ENCODE data around the gene CYFIP1.
"Not testable (repeated sequence)": the region's sequence is repeated elsewhere in the genome, so short reads cannot be mapped to it uniquely, and the experiment has no call there.

Gene CYFIP1

GRCh38 chr15:22980189-22981050, at the start of gene CYFIP1:
Gene CYFIP1 (minus strand): TSS chr15:22980368. CDS start chr15:22947285, 33,083 bp downstream.
- DNase-seq (ENCODE audit: low read depth) = peak; percentile 89

- DNase-seq (ENCODE audit: low read depth) = no peak
Measured at GRCh38 chr15:23026218-23026617, 46.0 kb upstream of the CYFIP1 start.

GRCh38 chr15:23022156-23022555, 42.0 kb upstream of the CYFIP1 start:
- no peak for DNase-seq (ENCODE audit: low read depth)

GRCh38 chr15:23014394-23015000, 34.3 kb upstream of the CYFIP1 start:
- no peak for DNase-seq (ENCODE audit: low read depth)

- DNase-seq (ENCODE audit: low read depth) = no peak
Measured at GRCh38 chr15:23013681-23014080, 33.5 kb upstream of the CYFIP1 start.

- not testable (repeated sequence) for DNase-seq (ENCODE audit: low read depth)
Measured at GRCh38 chr15:23012616-23013015, 32.4 kb upstream of the CYFIP1 start.

GRCh38 chr15:23003736-23004135, 23.6 kb upstream of the CYFIP1 start:
- DNase-seq (ENCODE audit: low read depth) = no peak

- no peak for DNase-seq (ENCODE audit: low read depth)
Measured at GRCh38 chr15:23002920-23003319, 22.8 kb upstream of the CYFIP1 start.

- no peak for DNase-seq (ENCODE audit: low read depth)
Measured at GRCh38 chr15:22995795-22996194, 15.6 kb upstream of the CYFIP1 start.

- no peak for DNase-seq (ENCODE audit: low read depth)
Measured at GRCh38 chr15:22992024-22992326, 11.8 kb upstream of the CYFIP1 start.

- DNase-seq (ENCODE audit: low read depth) = no peak
Measured at GRCh38 chr15:22989576-22990477, 9.7 kb upstream of the CYFIP1 start.

GRCh38 chr15:22988811-22989210, 8.6 kb upstream of the CYFIP1 start:
- DNase-seq (ENCODE audit: low read depth) = no peak

- DNase-seq (ENCODE audit: low read depth) = not testable (repeated sequence)
Measured at GRCh38 chr15:22981931-22982330, 1.8 kb upstream of the CYFIP1 start.

- no peak for DNase-seq (ENCODE audit: low read depth)
Measured at GRCh38 chr15:22981051-22981840, 1.1 kb upstream of the CYFIP1 start.

GRCh38 chr15:22979238-22980188, 655 bp downstream of the CYFIP1 start:
- DNase-seq (ENCODE audit: low read depth) = peak; percentile 70

- no peak for DNase-seq (ENCODE audit: low read depth)
Measured at GRCh38 chr15:22978691-22979237, 1.4 kb downstream of the CYFIP1 start.

- DNase-seq (ENCODE audit: low read depth) = no peak
Measured at GRCh38 chr15:22974745-22975144, 5.4 kb downstream of the CYFIP1 start.

- no peak for DNase-seq (ENCODE audit: low read depth)
Measured at GRCh38 chr15:22973987-22974386, 6.2 kb downstream of the CYFIP1 start.

GRCh38 chr15:22973286-22973685, 6.9 kb downstream of the CYFIP1 start:
- no peak for DNase-seq (ENCODE audit: low read depth)

- DNase-seq (ENCODE audit: low read depth) = no peak
Measured at GRCh38 chr15:22969489-22969888, 10.7 kb downstream of the CYFIP1 start.
